ELF-1 (cell line): ENCODE measurements around the gene SHBG.

ENCODE experiments used
- DNase-seq: peaks from one replicate; pipeline ENCODE4 v3.0.0-alpha.2; 2016; ENCODE audit warnings: low read depth, low spot score

SHBG gene, protein sequence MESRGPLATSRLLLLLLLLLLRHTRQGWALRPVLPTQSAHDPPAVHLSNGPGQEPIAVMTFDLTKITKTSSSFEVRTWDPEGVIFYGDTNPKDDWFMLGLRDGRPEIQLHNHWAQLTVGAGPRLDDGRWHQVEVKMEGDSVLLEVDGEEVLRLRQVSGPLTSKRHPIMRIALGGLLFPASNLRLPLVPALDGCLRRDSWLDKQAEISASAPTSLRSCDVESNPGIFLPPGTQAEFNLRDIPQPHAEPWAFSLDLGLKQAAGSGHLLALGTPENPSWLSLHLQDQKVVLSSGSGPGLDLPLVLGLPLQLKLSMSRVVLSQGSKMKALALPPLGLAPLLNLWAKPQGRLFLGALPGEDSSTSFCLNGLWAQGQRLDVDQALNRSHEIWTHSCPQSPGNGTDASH

DNA sequence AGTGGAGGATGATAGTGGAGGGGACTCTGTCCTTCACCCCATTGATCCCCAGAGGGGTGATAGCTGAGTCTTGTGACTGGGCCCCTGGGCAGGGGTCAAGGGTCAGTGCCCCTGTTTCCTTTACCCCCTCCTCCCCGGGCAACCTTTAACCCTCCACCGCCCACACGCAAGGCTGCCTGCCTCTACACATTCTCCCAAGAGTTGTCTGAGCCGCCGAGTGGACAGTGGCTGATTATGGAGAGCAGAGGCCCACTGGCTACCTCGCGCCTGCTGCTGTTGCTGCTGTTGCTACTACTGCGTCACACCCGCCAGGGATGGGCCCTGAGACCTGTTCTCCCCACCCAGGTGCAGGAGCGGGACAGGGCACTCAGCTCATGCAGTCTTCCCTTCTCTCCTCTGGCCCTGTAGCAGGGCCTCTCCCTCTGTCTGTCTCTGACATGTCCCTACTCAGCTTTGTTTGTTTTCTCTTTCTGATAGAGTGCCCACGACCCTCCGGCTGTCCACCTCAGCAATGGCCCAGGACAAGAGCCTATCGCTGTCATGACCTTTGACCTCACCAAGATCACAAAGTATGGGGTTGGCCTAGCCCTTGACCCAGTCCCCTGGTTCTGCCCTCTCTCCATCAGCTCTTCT is at the start of gene SHBG:
Gene SHBG (plus strand): TSS at position 197 of the 633 bp plus-strand sequence. CDS start 38 bp downstream, at position 235.
- DNase-seq = no peak

DNA sequence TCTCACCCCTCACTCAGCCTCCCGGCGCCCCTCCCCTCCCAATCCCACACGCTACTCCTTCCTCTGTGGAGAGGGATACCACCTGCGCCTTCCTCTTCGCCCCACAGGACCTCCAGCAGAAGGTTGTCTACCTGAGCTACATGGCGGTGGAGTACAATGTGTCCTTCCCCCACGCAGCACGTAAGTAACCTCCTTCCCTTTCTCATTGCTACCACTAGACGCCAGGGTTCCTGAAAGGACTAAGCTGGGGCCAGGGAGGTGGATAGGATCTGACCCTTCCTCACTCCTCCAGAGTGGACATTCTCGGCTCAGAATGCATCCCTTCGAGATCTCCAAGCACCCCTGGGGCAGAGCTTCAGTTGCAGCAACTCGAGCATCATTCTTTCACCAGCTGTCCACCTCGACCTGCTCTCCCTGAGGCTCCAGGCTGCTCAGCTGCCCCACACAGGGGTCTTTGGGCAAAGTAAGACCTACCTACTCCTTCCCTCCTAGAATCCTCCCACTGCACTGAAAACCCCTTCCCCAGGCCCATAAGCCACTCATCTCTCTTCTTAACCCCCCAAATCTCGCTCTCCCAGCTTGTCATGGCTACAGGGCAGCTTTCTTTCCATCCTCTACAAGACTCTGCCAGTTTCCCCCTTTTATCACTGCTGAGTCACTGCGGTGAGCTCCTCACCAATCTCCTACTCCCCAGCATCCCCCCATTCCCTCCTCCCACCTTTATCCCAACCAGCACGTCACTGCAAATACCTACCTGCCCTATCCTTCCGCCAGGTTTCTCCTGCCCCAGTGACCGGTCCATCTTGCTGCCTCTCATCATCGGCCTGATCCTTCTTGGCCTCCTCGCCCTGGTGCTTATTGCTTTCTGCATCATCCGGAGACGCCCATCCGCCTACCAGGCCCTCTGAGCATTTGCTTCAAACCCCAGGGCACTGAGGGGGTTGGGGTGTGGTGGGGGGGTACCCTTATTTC is 49.0 kb upstream of the SHBG start:
- DNase-seq = no peak

DNA sequence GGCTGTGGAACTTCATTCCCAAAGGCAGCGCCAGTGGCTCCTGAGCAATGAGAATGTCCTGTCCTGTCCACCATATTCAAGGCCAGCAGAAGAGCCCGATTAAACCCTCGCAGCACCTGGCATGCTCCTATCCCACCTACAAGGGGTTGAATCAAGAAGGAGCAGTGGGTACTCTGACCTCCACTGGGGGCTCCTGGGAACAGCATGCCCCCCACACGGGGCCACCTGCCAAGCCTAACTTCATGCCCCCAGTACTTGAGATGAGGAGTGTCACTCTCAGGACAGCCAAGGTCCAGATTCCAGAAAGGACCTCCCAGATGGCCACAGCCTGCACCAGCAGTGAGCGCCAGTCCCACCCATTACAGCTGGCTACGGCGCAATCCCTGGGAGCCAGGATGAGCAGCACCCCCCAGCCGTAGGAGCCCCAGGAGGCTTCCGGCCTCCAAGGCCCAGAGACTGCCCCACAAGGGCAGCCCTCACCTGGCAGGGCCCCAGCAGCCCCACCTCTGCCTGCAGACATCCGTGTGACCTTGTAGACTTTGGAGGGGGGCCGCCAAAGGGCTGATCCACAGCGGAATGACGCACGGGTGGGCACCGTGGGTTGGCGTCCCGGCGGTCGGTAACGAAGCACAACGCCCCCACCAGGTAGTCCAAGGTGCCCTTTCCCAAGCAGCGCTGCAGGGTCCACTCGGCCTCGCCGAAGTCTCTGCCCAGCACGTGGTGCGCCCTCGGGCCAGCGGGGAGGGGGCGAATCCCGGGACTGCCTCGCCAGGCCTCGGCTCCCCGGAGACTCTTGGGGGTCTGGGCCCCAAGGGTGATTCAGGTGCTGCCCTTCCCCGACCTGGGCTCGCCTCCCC is 47.3 kb upstream of the SHBG start:
- DNase-seq = peak; percentile 19

DNA sequence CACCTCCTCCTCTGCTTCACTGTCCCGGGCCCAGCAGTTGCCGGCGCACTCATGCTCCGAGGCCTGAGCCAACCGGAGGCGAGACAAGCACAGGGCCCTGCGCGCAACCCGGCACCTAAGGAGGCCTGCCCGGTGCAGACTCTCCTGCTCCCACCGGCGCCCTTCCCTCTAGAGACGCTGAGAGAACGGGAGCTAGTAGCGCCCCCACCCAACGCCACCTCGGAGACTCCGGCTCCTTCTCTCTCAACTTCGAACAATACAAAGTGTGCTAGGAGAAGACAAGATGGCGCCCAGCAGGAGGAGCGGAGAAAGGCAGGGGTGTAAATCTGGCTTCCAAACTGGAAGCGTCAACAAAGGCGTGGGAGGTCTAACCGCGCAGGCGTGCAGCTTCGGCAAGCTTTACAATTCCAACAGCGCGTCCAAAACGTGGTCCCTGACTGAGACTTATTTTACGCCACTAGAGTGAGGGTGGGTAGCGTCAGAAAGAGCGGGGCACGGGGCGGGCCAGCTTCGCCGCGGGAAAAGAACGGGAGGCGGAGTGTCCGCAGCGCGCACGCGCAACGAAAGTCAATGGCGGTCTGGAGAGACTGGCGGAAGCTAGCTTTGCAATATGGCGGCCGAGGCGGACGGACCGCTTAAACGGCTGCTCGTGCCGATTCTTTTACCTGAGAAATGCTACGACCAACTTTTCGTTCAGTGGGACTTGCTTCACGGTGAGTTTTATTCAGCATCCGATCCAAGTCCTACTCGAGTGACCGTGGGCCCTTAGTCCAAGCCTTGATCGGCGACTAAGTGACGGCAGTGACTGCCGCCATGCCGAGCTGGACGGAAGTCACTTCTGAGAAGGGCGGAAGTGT is 46.5 kb upstream of the SHBG start, which contains the start of gene MPDU1:
Gene MPDU1 (plus strand): TSS at position 600 of the 857 bp plus-strand sequence. CDS start 11 bp downstream, at position 611.
- DNase-seq = peak; percentile 98

DNA sequence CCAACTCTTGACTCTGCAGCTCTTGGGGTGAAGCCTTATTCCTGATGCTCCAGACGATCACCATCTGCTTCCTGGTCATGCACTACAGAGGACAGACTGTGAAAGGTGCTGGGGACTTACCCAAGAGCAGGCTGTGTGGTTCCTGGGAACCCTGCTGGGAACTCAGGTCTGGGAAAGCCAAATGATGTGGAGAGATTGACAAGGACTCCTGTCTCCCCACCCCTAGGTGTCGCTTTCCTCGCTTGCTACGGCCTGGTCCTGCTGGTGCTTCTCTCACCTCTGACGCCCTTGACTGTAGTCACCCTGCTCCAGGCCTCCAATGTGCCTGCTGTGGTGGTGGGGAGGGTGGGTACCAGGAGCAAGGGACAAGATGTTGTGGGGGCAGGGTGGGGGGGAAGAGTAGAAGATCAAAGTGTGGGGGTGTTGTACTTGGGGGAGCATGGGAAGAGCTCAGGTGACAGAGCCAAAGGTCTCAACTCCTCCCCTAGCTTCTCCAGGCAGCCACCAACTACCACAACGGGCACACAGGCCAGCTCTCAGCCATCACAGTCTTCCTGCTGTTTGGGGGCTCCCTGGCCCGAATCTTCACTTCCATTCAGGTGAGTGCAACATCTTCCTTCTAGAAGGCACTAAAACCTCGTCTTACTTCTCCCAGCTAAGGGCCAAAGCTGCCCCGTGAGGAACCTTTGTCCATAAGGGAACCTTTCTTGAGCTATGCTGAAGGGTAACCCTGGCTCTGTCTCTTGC is 43.1 kb upstream of the SHBG start:
- peak; percentile 70 for DNase-seq

DNA sequence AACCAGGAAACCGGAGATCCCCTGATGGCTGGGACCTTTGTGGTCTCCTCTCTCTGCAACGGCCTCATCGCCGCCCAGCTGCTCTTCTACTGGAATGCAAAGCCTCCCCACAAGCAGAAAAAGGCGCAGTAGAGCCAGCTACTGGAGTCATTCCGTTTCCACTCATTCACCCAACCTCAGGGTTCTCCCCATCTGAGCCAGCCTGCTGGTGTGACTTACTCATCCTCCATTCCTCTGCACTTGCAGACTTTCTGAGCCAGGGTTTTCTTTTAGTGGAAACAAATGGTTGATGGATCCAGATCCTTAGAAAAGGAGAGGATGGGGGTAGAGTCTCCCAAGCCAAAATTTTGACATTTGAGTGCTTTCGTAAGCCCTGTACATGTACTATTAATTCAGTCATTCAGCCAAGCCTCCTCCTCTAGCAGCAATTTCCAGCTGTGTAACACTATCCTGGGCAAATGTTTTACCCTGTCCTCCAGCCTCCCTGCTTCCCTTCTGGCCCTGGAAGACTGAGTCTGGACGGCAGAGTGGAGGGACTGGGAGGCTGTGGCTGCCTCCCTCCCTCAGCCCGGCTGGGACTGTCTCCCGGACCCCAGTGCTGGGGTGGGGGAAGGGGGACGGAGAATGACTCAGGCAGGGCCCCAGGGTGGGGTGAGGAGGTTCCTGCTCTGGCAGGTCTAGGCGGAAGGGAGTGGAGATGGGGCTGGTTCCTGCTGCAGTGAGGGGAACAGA is 42.3 kb upstream of the SHBG start:
- DNase-seq = peak; percentile 51

DNA sequence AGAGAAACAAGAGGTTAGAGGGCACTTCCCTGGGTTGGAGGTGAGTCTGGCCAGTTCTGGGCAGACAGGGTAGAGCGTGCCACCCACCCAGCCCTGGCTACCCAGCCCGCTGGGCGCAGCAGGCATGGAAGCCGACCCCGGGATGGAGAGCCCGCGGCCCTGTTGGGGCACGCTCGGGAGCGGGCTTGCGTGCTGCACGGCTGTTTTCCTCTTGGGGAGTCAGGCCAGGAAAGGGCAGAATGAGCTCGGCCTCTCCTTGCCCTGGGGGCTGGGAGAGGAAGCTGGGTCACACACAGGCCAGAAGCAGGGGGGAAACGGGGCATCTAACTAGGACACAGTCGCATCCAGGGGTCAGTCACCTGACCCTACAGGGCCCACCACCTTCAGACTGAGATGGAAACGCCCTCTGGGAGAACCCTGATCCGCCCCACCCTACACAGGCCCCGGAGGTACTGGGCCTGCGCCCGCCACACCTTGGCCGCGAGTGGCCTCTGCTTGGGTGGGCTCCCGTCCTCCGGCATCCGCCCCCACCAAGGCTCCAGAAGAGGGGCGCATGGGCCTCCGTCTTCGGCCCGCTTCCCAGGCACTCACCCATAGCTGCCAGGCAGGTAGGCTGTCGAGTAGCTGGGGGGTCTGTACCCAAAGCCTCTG is 41.3 kb upstream of the SHBG start:
- peak; percentile 47 for DNase-seq

DNA sequence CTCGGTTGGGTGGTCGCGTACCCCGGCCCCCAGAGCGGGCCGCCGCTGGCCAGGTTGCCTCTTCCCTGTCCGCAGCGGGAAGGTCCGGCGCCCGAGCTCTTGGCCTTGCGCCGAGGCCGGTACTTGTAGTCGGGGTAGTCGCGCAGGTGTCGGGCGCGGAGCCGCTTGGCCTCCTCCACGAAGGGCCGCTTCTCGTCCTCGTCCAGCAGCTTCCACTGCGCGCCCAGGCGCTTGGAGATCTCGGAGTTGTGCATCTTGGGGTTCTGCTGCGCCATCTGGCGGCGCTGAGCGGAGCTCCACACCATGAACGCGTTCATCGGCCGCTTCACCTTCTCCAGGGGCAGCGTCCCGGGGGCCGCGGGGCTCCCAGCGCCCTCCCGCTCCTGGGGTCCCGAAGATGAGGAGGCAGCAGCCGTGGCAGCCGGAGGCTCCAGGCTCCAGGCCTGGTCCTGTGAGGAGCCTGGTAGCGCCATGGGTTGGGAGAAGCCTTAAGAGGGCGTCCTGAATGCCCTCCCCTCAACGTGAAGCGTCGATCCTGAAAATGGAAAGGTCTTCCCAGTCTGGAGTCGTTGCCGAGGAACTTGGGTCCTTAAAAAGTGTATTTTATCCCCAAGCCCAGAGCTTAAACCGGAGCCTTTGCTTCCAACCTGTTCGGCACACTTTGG is 40.6 kb upstream of the SHBG start:
- peak; percentile 94 for DNase-seq

DNA sequence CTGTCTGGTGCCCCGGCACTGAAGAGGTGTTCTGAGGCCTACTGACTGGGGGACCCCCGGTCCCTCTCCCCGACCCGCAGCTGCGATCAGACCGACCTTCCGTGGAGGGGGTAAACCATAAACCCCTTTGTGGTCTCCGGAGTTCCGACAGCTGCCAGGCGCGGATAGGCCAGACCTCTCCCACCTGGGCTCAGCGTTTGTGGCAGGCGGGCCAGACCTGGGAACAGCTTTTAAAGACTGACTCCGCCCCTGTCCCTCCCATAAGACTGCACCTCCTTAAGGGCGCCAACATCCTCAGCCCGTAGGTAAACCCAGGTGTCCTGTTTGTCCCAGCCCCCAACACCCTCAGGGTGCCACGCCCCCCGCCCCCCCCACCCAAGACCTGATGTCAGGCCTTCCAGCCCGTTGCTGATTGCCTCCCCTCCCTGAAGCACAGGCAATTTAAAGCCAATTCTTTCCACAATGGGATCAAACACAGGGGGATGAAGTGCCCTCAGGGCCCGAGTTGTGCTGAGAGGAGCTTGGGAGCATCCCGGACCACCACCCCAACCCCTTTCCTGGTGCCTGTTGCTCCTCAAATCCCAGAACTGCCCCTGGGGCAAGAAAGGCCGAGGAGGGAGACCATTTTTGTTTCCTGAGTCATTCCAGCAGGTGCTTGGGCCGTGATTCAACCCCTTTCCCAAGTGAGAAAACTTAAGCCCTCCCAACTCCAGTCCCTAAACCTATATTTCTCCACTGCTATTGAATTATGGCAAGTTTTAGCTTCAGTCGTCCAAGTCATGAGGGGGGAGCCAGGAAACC is 39.8 kb upstream of the SHBG start, which contains the start of gene SOX15:
Gene SOX15 (minus strand): TSS at position 204 of the 801 bp plus-strand sequence. CDS start 418 bp downstream, outside the sequence.
- peak; percentile 93 for DNase-seq

DNA sequence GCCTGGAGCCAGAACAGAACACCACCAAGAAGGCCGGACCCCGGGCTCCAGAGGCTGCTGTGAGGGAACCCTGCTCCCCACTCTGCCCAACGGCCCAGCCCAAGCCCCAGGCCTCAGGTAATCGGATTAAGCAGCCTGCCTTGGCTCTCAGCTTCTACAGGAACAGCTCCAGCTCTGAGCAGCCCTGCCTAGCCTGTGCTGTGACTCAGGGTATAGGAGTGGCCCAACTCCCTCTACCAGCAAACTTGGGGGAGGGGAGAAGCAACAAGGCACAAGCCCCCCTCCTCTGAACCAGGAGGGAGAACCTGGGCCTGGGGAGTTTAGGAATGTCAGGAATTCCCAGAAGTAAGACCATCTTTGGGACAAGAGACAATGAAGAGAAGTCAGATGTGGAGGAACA is 39.2 kb upstream of the SHBG start:
- peak; percentile 96 for DNase-seq

DNA sequence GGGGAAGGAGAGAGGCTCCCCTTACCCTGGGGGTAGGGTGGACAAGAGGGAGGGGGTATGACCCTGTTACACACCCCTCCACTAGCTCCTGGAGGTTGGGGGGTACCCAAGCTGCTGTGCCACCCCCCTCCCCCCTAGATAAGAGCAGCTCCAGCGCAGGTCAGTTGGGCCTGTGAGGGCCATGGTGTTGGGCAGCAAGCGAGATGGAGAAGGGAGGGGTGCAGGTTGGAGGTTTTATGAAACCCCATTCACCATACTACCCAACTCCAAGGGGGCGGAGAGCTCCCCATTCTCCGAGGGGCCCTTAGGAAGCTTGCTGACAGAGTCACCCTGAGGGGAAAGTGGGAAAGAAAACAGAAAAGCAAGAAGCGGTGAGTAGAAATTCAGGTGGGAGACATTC is 38.3 kb upstream of the SHBG start:
- DNase-seq = no peak

DNA sequence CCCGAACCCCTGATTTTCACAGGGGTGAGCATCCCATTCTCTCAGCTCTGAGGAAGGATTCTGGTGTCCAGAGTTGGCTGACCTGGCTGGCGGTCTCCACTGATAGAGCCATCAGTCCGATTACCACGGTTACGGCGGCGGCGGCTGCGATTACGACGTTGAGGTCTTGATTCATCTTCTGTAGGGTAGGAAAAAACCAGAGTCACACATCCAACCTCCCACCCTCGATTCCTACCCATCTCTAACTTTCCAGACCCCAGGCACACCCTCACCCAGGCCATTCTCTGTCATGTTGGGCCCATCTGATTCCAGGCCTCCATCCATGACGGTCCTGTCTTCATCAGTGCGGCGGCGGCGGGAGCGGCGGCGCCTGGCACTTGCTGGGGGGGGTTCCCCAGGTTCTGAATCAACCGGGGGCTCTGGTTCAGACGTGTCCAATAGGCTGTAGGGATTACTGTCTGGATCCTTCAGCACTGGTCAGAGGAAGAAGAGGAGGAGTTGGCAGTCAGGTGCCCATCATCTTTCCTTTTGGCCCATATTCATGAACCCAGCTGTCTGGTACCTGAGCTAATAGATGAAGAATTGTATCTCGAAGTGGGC is 37.4 kb upstream of the SHBG start:
- no peak for DNase-seq

DNA sequence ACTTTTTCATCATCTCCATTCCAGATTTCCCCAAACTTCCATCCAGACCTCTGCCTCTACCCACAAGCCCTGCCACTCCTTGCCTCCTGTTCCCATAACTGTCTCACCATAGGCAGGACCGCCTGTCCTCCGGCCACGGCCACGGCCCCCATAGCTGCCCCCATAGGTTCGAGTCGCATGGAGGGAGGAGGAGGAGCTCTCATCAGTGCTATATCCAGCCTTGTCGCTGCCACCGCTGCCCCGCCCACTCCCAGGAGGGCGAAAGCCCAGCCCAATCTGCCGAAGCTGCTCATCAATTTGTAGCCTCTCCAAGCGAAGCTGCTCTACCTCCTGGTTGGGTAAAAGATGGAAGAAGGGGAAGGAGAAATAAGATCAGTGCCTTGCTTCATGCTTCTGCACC is 36.6 kb upstream of the SHBG start:
- peak; percentile 25 for DNase-seq

DNA sequence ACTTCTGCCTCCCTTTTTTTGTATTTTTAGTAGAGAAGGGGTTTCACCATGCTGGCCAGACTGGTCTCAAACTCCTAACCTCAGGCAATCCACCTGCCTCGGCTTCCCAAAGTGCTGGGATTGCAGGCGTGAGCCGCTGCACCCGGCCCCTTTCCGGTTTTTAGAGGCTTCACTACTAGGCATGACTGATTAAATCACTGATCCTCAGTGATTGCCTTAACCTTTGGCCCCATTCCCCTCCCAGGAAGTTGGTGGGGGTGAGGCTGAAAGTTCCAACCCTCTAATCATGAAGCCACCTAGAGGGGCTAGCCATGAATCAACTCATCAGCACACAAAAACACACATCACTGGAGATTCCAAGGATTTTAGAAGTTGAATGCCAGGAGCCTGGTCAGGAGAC is 32.4 kb upstream of the SHBG start:
- peak; percentile 4 for DNase-seq

DNA sequence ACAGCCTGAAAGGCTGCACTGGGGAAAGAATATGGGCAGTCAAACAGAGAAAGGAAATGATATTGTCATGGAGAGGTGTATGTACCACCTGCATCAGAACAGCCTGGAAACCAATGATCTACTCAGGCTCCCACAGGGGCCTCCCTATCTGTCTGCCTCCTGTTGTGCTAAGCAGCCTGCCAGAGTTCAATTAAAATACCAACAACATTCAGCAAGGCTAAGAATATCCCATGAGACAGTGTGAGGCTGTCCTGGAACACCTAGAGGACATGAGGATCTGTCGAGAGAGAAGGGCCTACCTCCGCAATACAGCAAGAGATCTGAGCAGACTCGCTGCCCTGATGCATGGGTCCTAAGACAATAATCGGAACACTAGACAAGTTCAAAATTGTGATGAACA is 23.7 kb upstream of the SHBG start:
- no peak for DNase-seq

DNA sequence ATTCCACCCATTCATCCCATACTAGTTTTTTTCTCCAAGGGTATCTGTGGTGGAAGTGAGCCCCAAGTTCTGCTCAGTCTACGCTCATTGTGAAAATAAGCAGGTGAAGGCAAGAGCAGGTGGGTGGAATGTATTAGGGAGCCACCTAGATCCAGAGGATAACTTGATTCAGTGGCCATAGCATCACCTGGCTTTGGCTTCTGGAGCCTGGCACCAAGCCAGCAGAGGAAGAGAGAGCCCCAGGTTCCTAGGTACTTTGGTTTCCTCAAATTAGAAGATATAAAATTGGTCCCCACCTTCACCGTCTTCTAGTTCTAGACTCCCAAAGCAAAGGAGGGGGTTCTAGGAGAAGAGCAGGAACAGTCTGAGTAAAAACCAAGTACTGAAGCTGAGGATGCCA is 19.3 kb upstream of the SHBG start:
- no peak for DNase-seq
